Body of pancreas (tissue), 4 donors: Measurements from ENCODE around the gene PKP4.

Source experiments
- POLR2A ChIP-seq, 3 donors: fragments of 450-650 bp; IDR thresholded peaks; one replicate each; pipeline ENCODE4 v1.6.1; 2016; ENCODE audit warnings: antibody characterized with exemption in 3 of 3, mild to moderate bottlenecking in 2 of 3
- TF ChIP-seq, protein P1 (sequence below), 7 experiments: fragments of 450-650 bp in 4 of 7; fragments of 200-600 bp in 3 of 7; sonication (generic) in 3 of 7; IDR thresholded peaks; one replicate each; pipeline ENCODE4 v1.5.1; 2016 to 2019; ENCODE audit warnings: antibody characterized with exemption in 7 of 7

DNA sequence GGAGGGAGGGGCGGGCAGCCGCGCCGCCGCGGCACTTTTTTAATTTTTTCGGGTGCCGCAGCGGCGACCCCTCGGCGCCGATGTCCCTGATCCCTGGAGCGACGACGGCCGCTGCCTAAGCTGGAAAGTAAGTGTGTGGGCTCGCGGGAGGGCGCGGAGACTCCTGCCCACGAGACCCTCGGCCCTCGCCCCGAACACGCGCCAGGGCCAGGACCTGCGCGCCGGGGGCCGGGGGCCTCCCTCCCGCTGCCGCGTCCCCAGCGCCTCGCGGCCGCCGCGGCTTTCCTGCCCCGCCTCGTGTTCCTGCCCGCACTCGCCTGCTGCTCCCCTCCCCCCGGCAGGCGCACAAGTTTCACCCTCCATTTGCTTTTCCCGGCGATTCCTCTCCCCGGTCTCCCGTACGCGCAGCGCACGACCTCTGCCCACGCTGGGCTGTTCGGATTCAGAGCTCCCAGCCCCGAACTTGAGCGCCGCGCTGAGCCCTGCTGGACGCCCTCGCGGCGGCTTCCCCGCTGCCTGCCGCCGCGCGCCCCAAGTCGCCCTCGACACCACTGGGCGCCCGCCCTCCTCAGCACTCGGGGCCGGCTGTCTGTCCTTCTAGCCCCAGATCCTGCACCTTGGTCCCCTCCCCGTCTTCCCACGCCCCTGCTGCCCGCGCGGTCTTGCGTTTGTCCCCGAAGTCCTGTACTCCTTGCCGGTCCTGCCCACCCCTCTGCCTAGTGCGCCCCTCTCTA is 507 bp downstream of the PKP4 start:
- no peak for TF ChIP-seq POLR2A (IDR thresholded peaks at IDR 0.05)
- TF ChIP-seq, protein P1, sequence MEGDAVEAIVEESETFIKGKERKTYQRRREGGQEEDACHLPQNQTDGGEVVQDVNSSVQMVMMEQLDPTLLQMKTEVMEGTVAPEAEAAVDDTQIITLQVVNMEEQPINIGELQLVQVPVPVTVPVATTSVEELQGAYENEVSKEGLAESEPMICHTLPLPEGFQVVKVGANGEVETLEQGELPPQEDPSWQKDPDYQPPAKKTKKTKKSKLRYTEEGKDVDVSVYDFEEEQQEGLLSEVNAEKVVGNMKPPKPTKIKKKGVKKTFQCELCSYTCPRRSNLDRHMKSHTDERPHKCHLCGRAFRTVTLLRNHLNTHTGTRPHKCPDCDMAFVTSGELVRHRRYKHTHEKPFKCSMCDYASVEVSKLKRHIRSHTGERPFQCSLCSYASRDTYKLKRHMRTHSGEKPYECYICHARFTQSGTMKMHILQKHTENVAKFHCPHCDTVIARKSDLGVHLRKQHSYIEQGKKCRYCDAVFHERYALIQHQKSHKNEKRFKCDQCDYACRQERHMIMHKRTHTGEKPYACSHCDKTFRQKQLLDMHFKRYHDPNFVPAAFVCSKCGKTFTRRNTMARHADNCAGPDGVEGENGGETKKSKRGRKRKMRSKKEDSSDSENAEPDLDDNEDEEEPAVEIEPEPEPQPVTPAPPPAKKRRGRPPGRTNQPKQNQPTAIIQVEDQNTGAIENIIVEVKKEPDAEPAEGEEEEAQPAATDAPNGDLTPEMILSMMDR (IDR thresholded peaks at IDR 0.05), result peak in 2 of 7 experiments; percentile 1 to 3
